ENCODE results near the gene DSTN. TPM values are rescaled to one million over a fixed set of nuclear protein-coding genes. Genes with fewer than 3 reads are reported as not detected.

The DSTN gene
- total RNA-seq, 2 experiments from 2014 or later, result 25.5 to 58.1 TPM

DNA sequence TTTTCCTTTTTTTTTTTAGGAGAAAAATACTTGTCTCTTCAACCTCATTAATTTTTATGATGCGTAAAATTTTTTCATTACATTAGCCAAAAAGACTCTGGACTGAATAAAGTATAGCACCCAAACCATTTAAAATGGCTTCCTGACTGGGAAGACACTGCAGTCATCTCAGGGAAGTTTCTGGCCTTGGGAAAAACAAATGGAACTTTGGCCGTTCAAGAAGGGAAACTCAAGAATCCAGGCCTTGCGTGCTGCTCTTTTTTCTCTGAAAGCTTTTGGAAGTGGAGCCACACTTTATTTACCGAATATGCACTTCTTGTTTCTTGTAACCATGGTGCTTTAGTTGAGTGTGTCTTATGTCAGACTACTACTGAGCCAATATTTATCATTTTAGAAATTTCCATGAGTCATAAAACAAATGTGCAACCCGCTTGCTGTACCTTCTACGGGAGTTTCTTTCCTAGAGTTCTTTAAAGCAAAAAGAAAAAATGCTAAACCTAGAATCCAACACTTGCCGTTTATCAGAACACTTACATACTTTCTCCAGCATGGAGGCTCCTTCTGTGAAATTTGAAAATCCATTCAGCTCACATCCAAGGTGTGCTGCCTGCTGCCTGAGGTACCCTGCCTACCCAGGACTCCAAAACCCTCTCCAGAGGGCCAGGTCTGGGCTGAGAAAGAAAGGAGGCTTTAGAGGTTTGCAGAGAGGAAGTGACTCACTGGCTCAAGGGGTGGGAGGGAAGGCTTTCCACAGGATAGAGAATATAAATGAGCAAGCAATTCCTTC, 11.5 kb upstream of the DSTN start:
- no peak overlapping the region for H3K27ac ChIP-seq (ENCODE audit: low read depth, low read length, poor library complexity, severe bottlenecking)
- no peaks in the 10 kb centered on the region for H4K20me1 ChIP-seq (ENCODE audit: insufficient read depth, low read length)
- no peak overlapping the region for H2AFZ ChIP-seq (ENCODE audit: low read length)
- intact Hi-C loops (cut with micrococcal nuclease; ENCODE audit: unreplicated experiment), result no loop called here
- no peaks in the 10 kb centered on the region for H3K36me3 ChIP-seq (ENCODE audit: insufficient read depth, low read length)
- no peaks in the 10 kb centered on the region for H3K9me2 ChIP-seq (ENCODE audit: insufficient read depth, low read length)
- H3K4me2 ChIP-seq (ENCODE audit: low read length), result no peak overlapping the region
- no peaks in the 10 kb centered on the region for H3K79me2 ChIP-seq (ENCODE audit: insufficient read depth, low read depth, low read length)
- H3K4me1 ChIP-seq (ENCODE audit: insufficient read depth, low read length, poor library complexity, severe bottlenecking), result no peaks in the 10 kb centered on the region
- no peak for TF ChIP-seq CTCF (conservative IDR thresholded peaks at IDR 0.05; ENCODE audit: low read length)
- no peak for TF ChIP-seq EZH2phosphoT487 (IDR thresholded peaks at IDR 0.05; ENCODE audit: borderline replicate concordance, low read depth, low read length)
- no TSS peak for BruUV-seq (replicated peaks)
- POLR2A ChIA-PET, result interaction anchor here (0.7 kb wide), 1 partner anchor 150 kb away, joined by 3 read pairs; no protein-coding TSS in a partner anchor
- no peaks in the 10 kb centered on the region for H3K9me3 ChIP-seq (ENCODE audit: low read length)
- no peak for DNase-seq (ENCODE audit: low spot score)
- CTCF ChIA-PET (ENCODE audit: unreplicated experiment), result no interaction called here
- no peak overlapping the region for H3K4me3 ChIP-seq (ENCODE audit: low read depth, low read length, poor library complexity, severe bottlenecking)

- no peak overlapping the region for H3K4me3 ChIP-seq (ENCODE audit: low read depth, low read length, poor library complexity, severe bottlenecking)
- H3K27ac ChIP-seq (ENCODE audit: low read depth, low read length, poor library complexity, severe bottlenecking), result no peak overlapping the region
- intact Hi-C loops (cut with micrococcal nuclease; ENCODE audit: unreplicated experiment), result no loop called here
- TF ChIP-seq EZH2phosphoT487 (IDR thresholded peaks at IDR 0.05; ENCODE audit: borderline replicate concordance, low read depth, low read length) (no peak), CTCF (conservative IDR thresholded peaks at IDR 0.05; ENCODE audit: low read length) (no peak)
- H3K36me3 ChIP-seq (ENCODE audit: insufficient read depth, low read length), result no peaks in the 10 kb centered on the region
- no peaks in the 10 kb centered on the region for H3K79me2 ChIP-seq (ENCODE audit: insufficient read depth, low read depth, low read length)
- no peaks in the 10 kb centered on the region for H3K9me2 ChIP-seq (ENCODE audit: insufficient read depth, low read length)
- H3K4me1 ChIP-seq (ENCODE audit: insufficient read depth, low read length, poor library complexity, severe bottlenecking), result no peaks in the 10 kb centered on the region
- no peak overlapping the region for H2AFZ ChIP-seq (ENCODE audit: low read length)
- H4K20me1 ChIP-seq (ENCODE audit: insufficient read depth, low read length), result no peaks in the 10 kb centered on the region
- BruUV-seq (replicated peaks), result no TSS peak
- CTCF ChIA-PET (ENCODE audit: unreplicated experiment), result no interaction called here
- H3K4me2 ChIP-seq (ENCODE audit: low read length), result no peak overlapping the region
- POLR2A ChIA-PET, result no interaction called here
- no peak for DNase-seq (ENCODE audit: low spot score)
- no peaks in the 10 kb centered on the region for H3K9me3 ChIP-seq (ENCODE audit: low read length)
Observed at GRCh38 chr20:17558941-17559304, 11.0 kb upstream of the DSTN start.

DNA sequence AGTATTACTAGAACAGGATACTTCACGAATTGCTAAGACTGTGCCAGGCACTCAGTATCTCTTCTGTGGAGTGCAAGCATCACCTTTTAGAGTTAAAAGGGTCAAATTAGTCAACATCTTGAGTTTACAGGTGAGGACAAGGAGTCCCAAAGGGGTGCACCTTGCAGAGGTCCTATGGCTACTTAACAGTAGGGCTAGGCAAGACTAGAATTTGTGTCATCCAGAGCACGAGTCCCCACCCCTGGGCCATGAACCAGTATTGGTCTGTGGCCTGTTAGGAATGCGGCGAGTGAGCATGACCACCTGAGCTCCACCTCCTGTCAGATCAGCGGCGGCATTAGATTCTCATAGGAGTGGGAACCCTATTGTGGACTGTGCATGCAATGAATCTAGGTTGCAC, 10.5 kb upstream of the DSTN start:
- no peak overlapping the region for H3K4me2 ChIP-seq (ENCODE audit: low read length)
- no peak for DNase-seq (ENCODE audit: low spot score)
- H3K4me1 ChIP-seq (ENCODE audit: insufficient read depth, low read length, poor library complexity, severe bottlenecking), result no peaks in the 10 kb centered on the region
- no peak overlapping the region for H3K27ac ChIP-seq (ENCODE audit: low read depth, low read length, poor library complexity, severe bottlenecking)
- TF ChIP-seq CTCF (conservative IDR thresholded peaks at IDR 0.05; ENCODE audit: low read length), result no peak
- no peak for TF ChIP-seq EZH2phosphoT487 (IDR thresholded peaks at IDR 0.05; ENCODE audit: borderline replicate concordance, low read depth, low read length)
- H3K9me3 ChIP-seq (ENCODE audit: low read length), result no peaks in the 10 kb centered on the region
- POLR2A ChIA-PET, result no interaction called here
- H3K4me3 ChIP-seq (ENCODE audit: low read depth, low read length, poor library complexity, severe bottlenecking), result no peak overlapping the region
- no peaks in the 10 kb centered on the region for H3K79me2 ChIP-seq (ENCODE audit: insufficient read depth, low read depth, low read length)
- H2AFZ ChIP-seq (ENCODE audit: low read length), result no peak overlapping the region
- intact Hi-C loops (cut with micrococcal nuclease; ENCODE audit: unreplicated experiment), result no loop called here
- no peaks in the 10 kb centered on the region for H4K20me1 ChIP-seq (ENCODE audit: insufficient read depth, low read length)
- CTCF ChIA-PET (ENCODE audit: unreplicated experiment), result no interaction called here
- H3K9me2 ChIP-seq (ENCODE audit: insufficient read depth, low read length), result no peaks in the 10 kb centered on the region
- no TSS peak for BruUV-seq (replicated peaks)
- no peaks in the 10 kb centered on the region for H3K36me3 ChIP-seq (ENCODE audit: insufficient read depth, low read length)

Measured in OCI-LY7 (cell line).